GM12874 (cell line): ENCODE data around the gene RAB3IL1.

Experiments
- CTCF ChIP-seq: IDR thresholded peaks from 2 replicates; pipeline ENCODE4 v1.5.1; 2011; ENCODE audit warnings: low read depth, mild to moderate bottlenecking, control low read depth, low read length, moderate library complexity; ENCODE audit not compliant: insufficient read depth

Gene RAB3IL1

GRCh38 chr11:61851900-61852295, 65.5 kb downstream of the RAB3IL1 start:
- TF ChIP-seq CTCF, result no peak

- TF ChIP-seq CTCF, result no peak
These were observed 66.1 kb downstream of the RAB3IL1 start for GRCh38 chr11:61851113-61851899.

GRCh38 chr11:61850687-61851086, 66.7 kb downstream of the RAB3IL1 start:
- no peak for TF ChIP-seq CTCF

GRCh38 chr11:61848631-61849030, 68.7 kb downstream of the RAB3IL1 start:
- TF ChIP-seq CTCF, result no peak

GRCh38 chr11:61847914-61848581, 69.3 kb downstream of the RAB3IL1 start:
- no peak for TF ChIP-seq CTCF
